HG02885 (cell line): Measurements from ENCODE around the gene IL15RA.
A peak's percentile ranks its signal among the peaks of the same experiment; 100 is the strongest.
"Not testable (repeated sequence)": the region's sequence is repeated elsewhere in the genome, so short reads cannot be mapped to it uniquely, and the experiment has no call there.

ENCODE experiments used
- ATAC-seq: cut with Tn5 transposase; IDR thresholded peaks from one replicate; pipeline ENCODE4 v1.9.1; 2021; ENCODE audit warnings: mild to moderate bottlenecking; ENCODE audit not compliant: unreplicated experiment, poor library complexity

IL15RA gene

GRCh38 chr10:5935628-5936027 is 41.7 kb downstream of the IL15RA start:
- no peak for ATAC-seq

- no peak for ATAC-seq
Measured at GRCh38 chr10:5933909-5934546, 43.3 kb downstream of the IL15RA start.

DNA sequence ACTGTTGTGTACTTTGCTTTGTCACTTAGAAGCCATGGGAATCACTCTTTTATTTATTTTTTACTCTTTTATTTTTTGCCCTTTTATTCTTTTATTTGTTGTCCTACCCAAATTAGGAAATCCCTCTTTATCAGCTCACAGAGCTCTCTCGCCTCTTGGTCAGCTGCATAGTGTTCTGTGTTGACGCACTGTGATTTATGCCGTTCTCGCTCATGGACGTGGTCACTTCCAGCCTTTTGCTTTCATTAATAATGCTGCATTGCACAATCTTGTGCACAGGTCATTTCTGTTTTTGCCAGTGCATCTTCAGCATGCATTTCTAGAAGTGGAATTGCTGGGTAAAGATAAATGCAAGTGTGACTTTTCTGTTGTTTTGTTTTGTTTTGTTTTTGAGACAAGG is 45.0 kb downstream of the IL15RA start:
- no peak for ATAC-seq

GRCh38 chr10:5930272-5930671 is 47.1 kb downstream of the IL15RA start:
- no peak for ATAC-seq

DNA sequence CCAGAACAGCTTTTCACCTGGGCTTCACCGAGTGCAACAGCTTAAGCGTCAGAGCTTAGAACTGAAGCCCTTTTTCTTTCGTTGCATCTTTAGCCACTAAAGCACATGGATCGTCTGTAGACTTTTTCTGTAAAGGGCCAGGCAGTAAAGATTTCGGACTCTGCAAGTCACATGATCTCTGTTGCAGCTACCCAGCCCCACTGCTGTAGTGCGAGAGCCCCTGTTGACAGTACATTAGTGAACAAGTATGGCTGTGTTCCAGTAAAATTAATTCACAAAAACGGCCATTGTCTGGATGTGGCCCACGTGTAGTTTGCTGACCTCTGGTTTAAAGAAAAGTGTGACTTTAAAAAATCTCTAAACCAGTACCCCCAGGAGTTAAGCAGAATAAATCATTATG is 47.9 kb downstream of the IL15RA start:
- ATAC-seq, result no peak

- no peak for ATAC-seq
Measured at GRCh38 chr10:5927306-5927705, 50.0 kb downstream of the IL15RA start.

DNA sequence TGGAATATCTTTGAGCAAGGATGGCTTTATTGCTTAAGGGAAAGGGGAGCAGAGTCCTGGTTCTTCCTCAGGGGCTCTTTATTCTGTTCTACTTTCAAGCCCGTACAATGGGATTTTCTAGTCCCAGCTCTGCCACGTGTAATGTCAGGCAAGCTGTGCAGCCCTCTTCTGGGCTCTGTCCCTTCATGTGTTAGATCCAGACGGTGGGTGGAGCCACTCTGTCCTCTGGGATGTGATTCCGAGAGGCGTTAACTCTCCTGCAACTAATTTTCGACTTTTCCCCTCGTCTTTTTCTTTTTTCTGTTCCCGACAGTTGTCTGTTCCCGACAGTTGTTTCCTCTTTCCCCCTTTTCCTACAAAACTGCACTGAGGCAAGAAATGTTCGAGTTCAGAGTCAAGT is 52.5 kb downstream of the IL15RA start:
- ATAC-seq, result no peak

- ATAC-seq, result no peak
Measured at GRCh38 chr10:5921746-5922145, 55.6 kb downstream of the IL15RA start.

DNA sequence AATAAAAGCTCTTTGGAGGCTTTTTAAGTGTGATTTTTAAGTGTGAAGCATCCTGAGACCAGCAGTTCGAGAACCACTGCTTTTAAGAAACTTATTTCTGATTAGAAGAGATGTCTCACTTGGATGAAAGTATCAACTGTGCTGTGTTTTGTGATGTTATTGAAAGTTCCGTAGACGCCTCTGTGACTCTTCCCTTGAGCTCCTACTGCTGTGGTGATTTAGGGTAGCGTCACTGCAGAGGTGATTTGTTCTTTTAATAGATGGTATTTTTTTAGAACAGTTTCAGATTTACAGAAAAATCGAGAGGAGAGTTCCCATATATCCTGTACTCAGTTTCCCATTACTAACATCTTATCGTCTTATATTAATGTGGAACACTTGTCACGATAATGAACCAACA is 57.8 kb downstream of the IL15RA start:
- no peak for ATAC-seq

DNA sequence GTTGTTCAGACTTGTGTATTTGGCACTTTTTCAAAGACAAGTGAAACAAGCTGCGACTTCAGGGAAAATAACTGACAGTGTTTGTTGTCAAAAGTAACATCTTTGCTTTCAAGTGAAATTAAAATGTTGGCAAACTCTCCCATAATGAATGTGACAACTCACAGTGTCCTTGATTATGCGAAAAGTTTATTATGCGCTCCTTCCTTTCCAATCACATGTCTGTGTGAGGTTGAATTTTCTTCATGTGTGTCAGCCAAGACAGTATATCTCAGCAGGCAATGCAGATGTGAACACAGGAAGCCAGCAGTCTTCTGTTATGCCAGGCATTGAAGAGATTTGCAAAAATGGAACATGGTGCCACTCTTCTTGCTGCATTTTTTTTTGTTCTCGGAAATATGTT is 58.6 kb downstream of the IL15RA start:
- ATAC-seq, result no peak

DNA sequence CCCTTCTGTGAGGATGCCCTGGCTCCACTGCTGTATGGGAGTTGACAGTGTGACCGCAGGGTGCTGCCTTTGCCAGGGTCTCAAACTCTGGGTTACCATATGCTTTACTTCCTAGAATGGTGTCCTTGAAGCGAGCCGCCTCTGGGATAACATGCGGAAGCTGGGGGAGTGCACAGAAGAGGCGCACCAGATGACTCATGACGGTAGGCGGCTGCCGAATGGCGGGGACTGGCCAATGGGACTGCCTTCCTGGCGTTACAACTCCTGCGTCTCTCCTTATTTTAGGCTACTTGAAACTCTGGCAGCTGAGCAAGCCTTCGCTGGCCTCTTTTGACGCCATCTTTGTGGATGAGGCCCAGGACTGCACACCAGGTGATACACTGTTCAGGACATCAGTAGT is 60.0 kb downstream of the IL15RA start:
- ATAC-seq, result no peak

DNA sequence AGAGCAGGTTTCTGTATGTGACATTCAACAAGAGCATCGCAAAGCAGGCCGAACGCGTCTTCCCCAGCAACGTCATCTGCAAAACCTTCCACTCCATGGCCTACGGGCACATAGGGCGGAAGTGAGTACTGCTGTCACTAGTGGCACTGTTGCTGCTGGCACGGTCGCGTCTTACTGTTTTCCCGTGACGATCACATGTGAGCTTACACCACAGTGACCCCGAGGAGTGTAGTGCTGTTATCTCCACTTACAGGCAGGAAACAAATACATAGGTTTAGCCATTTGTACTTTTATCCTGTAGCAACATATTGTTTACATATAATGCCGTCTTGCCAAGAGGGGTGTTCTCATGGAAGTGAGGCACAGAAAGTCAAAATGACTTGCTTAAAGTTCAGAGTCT is 61.9 kb downstream of the IL15RA start:
- no peak for ATAC-seq

GRCh38 chr10:5913736-5914135 is 63.6 kb downstream of the IL15RA start:
- ATAC-seq, result no peak

GRCh38 chr10:5911670-5912069 is 65.7 kb downstream of the IL15RA start:
- no peak for ATAC-seq

DNA sequence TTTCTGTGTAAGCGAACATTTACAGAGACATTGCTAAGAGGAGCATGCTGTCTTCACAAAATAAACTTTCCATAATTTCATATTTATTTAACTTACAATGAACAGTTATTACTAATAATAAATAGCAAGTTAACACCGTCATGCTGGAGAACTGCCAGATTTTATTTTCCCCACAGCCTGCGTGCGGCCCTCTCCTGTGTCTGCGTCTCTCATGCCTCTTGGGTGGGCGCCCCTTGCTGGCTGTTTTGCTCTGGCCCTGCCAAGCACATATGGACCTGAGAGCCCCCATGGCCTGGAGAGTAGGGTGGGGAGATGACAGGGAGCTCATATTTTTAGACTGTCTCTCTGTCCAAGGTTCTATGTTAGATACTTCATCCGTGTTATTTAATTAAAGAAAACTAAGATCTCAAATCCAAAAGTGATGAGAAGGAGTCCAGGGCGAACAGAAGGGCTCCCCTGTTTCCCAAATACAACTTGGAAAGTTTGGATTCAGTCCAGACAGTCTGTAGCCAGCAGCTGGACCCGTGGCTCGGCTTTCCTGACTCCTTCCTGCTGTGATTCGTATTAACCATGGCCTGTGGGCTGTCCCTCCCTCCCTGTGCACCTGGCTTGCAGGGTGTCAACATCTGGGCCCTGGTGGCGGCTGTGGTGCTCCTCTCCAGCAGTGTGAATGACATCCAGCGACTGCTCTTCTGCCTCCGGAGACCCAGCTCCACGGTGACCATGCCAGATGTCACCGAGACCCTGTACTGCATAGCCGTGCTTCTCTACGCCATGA is 66.8 kb downstream of the IL15RA start:
- no peak for ATAC-seq

- not testable (repeated sequence) for ATAC-seq
Measured at GRCh38 chr10:5908676-5909075, 68.7 kb downstream of the IL15RA start.

- no peak for ATAC-seq
Measured at GRCh38 chr10:5906651-5907050, 70.7 kb downstream of the IL15RA start.

DNA sequence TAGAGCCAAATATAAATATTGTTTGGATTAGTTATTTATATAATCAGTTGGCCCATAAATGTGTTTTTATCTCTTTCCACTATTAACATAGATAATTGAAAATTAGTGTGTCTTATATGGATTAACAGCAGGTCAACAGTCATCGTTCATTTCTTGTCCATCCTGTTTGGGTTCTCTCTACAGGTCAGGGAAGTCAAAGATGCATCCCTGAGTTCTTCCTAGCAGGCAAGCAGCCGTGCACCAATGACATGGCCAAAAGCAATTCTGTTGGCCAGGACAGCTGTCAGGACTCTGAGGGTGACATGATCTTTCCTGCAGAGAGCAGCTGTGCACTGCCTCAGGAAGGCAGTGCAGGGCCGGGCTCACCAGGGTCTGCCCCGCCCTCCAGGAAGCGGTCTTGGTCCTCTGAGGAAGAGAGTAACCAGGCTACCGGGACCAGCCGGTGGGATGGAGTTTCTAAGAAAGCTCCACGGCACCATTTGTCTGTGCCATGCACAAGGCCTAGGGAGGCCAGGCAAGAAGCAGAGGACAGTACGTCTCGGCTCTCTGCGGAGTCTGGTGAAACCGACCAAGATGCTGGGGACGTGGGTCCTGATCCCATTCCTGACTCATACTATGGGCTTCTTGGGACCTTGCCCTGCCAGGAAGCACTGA is 71.4 kb downstream of the IL15RA start:
- no peak for ATAC-seq

- ATAC-seq, result peak; percentile 95
Measured at GRCh38 chr10:5904227-5904626, 73.1 kb downstream of the IL15RA start.

DNA sequence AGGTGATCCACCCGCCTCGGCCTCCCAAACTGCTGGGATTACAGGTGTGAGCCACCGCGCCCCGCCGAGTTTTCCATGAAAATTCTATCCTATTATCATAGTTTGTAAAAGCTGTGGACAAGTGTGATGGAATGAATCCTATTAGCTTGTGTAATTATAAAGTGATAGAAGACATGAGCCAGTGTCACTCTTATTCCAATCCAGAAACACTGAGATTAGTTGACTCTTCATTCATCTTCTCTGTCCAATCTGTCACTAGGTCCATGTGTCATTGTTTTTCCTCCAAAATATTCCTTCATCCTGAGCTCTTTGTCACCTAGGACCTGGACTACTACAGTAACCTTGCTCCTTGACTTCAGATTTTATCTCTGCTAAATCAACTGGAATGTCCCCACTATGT is 73.8 kb downstream of the IL15RA start:
- no peak for ATAC-seq

DNA sequence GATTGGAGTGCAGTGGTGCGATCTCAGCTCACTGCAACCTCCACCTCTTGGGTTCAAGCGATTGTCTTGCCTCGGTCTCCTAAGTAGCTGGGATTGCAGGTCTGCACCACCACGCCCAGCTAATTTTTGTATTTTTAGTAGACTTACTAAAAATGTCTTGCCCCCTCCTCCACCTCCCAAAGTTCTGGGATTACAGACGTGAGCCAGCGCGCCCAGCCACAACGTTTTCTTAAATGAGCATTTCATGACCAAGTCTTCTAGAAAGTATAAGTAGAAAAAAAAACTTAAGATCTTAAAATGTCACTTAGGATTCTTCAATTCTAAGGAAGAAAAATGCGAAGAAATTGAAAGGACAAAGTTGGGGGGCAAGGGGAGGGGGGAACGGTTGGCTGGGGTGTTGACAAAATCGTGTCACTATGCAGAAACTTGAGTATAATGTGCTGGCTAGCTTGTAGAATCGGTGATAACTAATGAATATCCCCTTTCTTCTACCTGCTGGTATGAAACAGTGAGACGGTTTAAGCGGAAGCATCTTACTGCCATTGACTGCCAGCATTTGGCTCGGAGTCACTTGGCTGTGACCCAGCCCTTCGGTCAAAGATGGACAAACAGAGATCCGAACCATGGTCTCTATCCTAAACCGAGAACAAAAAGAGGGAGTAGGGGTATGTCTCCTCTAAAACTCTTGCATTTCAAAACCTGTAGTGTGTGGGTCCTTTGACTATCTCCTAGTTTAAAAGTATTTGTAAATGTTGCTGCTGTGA is 74.7 kb downstream of the IL15RA start:
- no peak for ATAC-seq
